Bone marrow (tissue), 2 donors: ENCODE data around the gene RAX2.
"Not testable (repeated sequence)": the region's sequence is repeated elsewhere in the genome, so short reads cannot be mapped to it uniquely, and the experiment has no call there.

Source experiments
- DNase-seq, 2 donors: peaks; one replicate each; lab custom pipeline; 2025; lab: John Stamatoyannopoulos, UW

The RAX2 gene

GRCh38 chr19:3778104-3778867, 6.3 kb upstream of the RAX2 start:
- no peak for DNase-seq

- DNase-seq = no peak
Measured at GRCh38 chr19:3776479-3777040, 4.5 kb upstream of the RAX2 start.

GRCh38 chr19:3775831-3776230, 3.8 kb upstream of the RAX2 start:
- DNase-seq = no peak

- no peak for DNase-seq
Measured at GRCh38 chr19:3775374-3775711, 3.3 kb upstream of the RAX2 start.

- no peak for DNase-seq
Measured at GRCh38 chr19:3774621-3775373, 2.8 kb upstream of the RAX2 start.

- DNase-seq = no peak
Measured at GRCh38 chr19:3773814-3774515, 1.9 kb upstream of the RAX2 start.

- no peak for DNase-seq
Measured at GRCh38 chr19:3771000-3771905, 775 bp downstream of the RAX2 start.

- no peak for DNase-seq
Measured at GRCh38 chr19:3770136-3770999, 1.7 kb downstream of the RAX2 start.

GRCh38 chr19:3769494-3769893, 2.5 kb downstream of the RAX2 start:
- DNase-seq = no peak

GRCh38 chr19:3768748-3769099, 3.3 kb downstream of the RAX2 start:
- no peak for DNase-seq

GRCh38 chr19:3768015-3768747, 3.8 kb downstream of the RAX2 start:
- no peak for DNase-seq

GRCh38 chr19:3767050-3767449, 5.0 kb downstream of the RAX2 start:
- DNase-seq = no peak

GRCh38 chr19:3766520-3766919, 5.5 kb downstream of the RAX2 start:
- DNase-seq = no peak

- not testable (repeated sequence) for DNase-seq
Measured at GRCh38 chr19:3765757-3766156, 6.3 kb downstream of the RAX2 start.

- no peak for DNase-seq
Measured at GRCh38 chr19:3765121-3765520, 6.9 kb downstream of the RAX2 start.

GRCh38 chr19:3762501-3763459, 9.2 kb downstream of the RAX2 start, which contains the start of gene MRPL54:
Gene MRPL54 (plus strand): TSS chr19:3762682. CDS start chr19:3762701, 19 bp downstream.
- DNase-seq = peak; percentile 98 to 99

GRCh38 chr19:3762130-3762473, 9.9 kb downstream of the RAX2 start:
- DNase-seq = no peak

GRCh38 chr19:3761382-3762129, 10.5 kb downstream of the RAX2 start, which contains the start of gene APBA3:
Gene APBA3 (minus strand): TSS chr19:3761692. CDS start chr19:3760264, 1,428 bp downstream.
- DNase-seq = peak; percentile 74 to 83
